Spleen (tissue), 11 donors: ENCODE results near the gene P2RX4. TPM values are rescaled to one million over a fixed set of nuclear protein-coding genes. Genes with fewer than 3 reads are reported as not detected.

Experiments
- DNase-seq: peaks from one replicate; pipeline ENCODE4 v3.0.0-alpha.2; 2020
- H3K27ac ChIP-seq, 8 donors: fragments of 200-600 bp; sonication (generic) in 7 of 8; 1 replicate in 4 of 8; 2 replicates in 4 of 8; pipeline versions ENCODE4 v1.5.0 to v1.8.0; 2016 to 2021; ENCODE audit warnings: inconsistent platforms in 4 of 8, mild to moderate bottlenecking in 4 of 8, moderate library complexity in 1 of 8
- H3K27me3 ChIP-seq, 7 donors: fragments of 200-600 bp; sonication (generic) in 6 of 7; replicated peaks in 1 of 7; 1 replicate in 4 of 7; 2 replicates in 3 of 7; pipeline versions ENCODE4 v1.5.0 to v1.8.0; 2016 to 2021; ENCODE audit warnings: inconsistent platforms in 3 of 7, mild to moderate bottlenecking in 1 of 7
- H3K36me3 ChIP-seq, 6 donors: fragments of 200-600 bp; sonication (generic) in 5 of 6; 1 replicate in 4 of 6; 2 replicates in 2 of 6; pipeline versions ENCODE4 v1.5.0 to v1.8.0; 2016 to 2021; ENCODE audit warnings: inconsistent platforms in 2 of 6
- H3K4me1 ChIP-seq, 6 donors: fragments of 200-600 bp; sonication (generic) in 5 of 6; 1 replicate in 3 of 6; 2 replicates in 3 of 6; pipeline versions ENCODE4 v1.5.0 to v1.8.0; 2016 to 2021; ENCODE audit warnings: inconsistent platforms in 3 of 6
- H3K4me3 ChIP-seq, 8 donors: fragments of 200-600 bp; sonication (generic) in 7 of 8; 1 replicate in 4 of 8; 2 replicates in 4 of 8; pipeline versions ENCODE4 v1.5.0 to v1.8.0; 2016 to 2021; ENCODE audit warnings: inconsistent platforms in 4 of 8, mild to moderate bottlenecking in 4 of 8, moderate library complexity in 2 of 8
- H3K9me3 ChIP-seq, 8 donors: fragments of 200-600 bp; sonication (generic) in 7 of 8; 1 replicate in 4 of 8; 2 replicates in 4 of 8; pipeline versions ENCODE4 v1.5.0 to v1.8.0; 2016 to 2021; ENCODE audit warnings: inconsistent platforms in 4 of 8
- CTCF ChIP-seq, 11 experiments: fragments of 200-600 bp in 7 of 11; fragments of 450-650 bp in 4 of 11; sonication (generic) in 4 of 11; IDR thresholded peaks in 8 of 11; conservative IDR thresholded peaks in 3 of 11; 1 replicate in 7 of 11; 2 replicates in 4 of 11; pipeline versions ENCODE4 v1.4.0 to v1.8.0; 2016 to 2021; ENCODE audit warnings: antibody characterized with exemption in 11 of 11, inconsistent platforms in 4 of 11, mild to moderate bottlenecking in 1 of 11
- POLR2A ChIP-seq, 3 donors: fragments of 450-650 bp; IDR thresholded peaks; one replicate each; pipeline ENCODE4 v1.5.1; 2017; ENCODE audit warnings: antibody characterized with exemption in 3 of 3, mild to moderate bottlenecking in 1 of 3
- POLR2AphosphoS5 ChIP-seq, 3 donors: sonication (generic); formaldehyde crosslinking; IDR thresholded peaks; one replicate each; pipeline ENCODE4 v1.5.1; 2017; ENCODE audit warnings: antibody characterized with exemption in 3 of 3
- WGBS, 5 donors: extraction: QIAGEN DNeasy Blood & Tissue Kit in 3 of 5; methylation state at CpG; one replicate each; pipeline versions ENCODE4 v1.1.5 to v1.1.7; 2013 to 2018; 5-methylcytosine and 5-hydroxymethylcytosine counted together
- intact Hi-C: fragments of 100-400 bp; cut with DNase I; formaldehyde crosslinking; loops from one replicate; pipeline ENCODE4 v1.15.0; 2023; ENCODE audit warnings: low total_unique reads
- polyA plus RNA-seq, 3 donors: library from polyadenylated mRNA; stranded (reverse); fragments of 200-250 nt; gene quantifications; one replicate each; pipeline ENCODE4 v1.2.1, GENCODE V29; 2013
- total RNA-seq, 7 donors: library from RNA; depleted of rRNA in 3 of 7; stranded (reverse); fragments of >200 nt in 3 of 7; fragmentation: NEBNext Ultra II Directional in 4 of 7; extraction: Animal tissue kit (Norgen Biotek cat#: 25700) in 4 of 7; gene quantifications; one replicate each; pipeline versions ENCODE4 v1.1.0 to v1.2.1, GENCODE V29; 2016 to 2021
- donor health status: healthy with polysubstance abuse.
- donor health status: DM: no; HTN: no; CAD: no; lungs with moderate emphysema.
- donor health status: DM: no; HTN: no; CAD: no.
- donor health status: Bipolar disorder and iron deficiency.
- donor health status: healthy.
- donor health status: DM: no; HTN: no; CAD: no.
- donor health status: DM: yes; HTN: yes; CAD: no.

P2RX4 gene
- total and polyA plus RNA-seq, 10 donors = 12.0 to 97.9 (median 34.8) TPM

- no peak for TF ChIP-seq POLR2A (IDR thresholded peaks at IDR 0.05)
- TF ChIP-seq CTCF (IDR thresholded peaks at IDR 0.05 in 8 of 11, conservative IDR thresholded peaks at IDR 0.05 in 3 of 11) = no peak
- TF ChIP-seq POLR2AphosphoS5 (IDR thresholded peaks at IDR 0.05) = no peak
- Histone ChIP-seq H3K4me3 (no peak overlapping the region), H3K27ac (no peak overlapping the region), H3K9me3 (no peaks in the 10 kb centered on the region), H3K4me1 (peaks cover 0 to 26% (median 15%) of the 10 kb centered on the region in 6 donors), H3K27me3 (no peaks in the 10 kb centered on the region), H3K36me3 (peaks cover 0 to 13% (median 11%) of the 10 kb centered on the region in 6 donors)
- 92 to 95% (median 94%) methylated on average over 9 of the region's 9 CpGs for WGBS, 5 donors
- no peak for DNase-seq
- intact Hi-C loops = no loop called here
These were observed 20.8 kb upstream of the P2RX4 start for GRCh38 chr12:121189131-121189530.

DNA sequence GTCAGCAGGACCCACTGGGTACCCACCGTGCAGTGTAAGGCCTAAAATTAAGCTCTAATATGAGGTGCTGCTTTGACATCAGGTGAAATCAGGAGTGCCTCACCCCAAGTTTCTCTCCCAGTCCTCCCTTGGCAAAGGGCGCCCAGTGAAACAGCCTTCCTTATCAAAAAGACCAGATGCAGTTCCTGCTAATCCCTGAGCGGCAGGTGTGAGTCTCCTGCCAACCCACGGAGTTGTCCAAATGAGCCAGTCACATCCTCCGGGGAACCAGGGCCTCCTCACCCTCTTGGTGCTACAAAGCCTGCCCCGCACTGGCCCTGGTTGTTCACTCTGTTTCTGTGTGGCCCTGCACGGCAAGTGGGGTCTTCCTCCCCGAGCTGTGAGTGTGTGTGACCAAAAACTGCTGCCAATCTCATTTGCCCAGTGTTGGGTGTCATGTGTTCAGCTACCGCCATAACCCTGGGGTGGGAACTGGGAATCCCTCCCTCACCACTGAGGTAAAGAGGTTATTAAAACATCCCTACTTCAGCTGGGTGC, 20.2 kb upstream of the P2RX4 start:
- Histone ChIP-seq H3K4me1 (peaks cover 0 to 24% (median 15%) of the 10 kb centered on the region in 6 donors), H3K4me3 (no peak overlapping the region), H3K9me3 (no peaks in the 10 kb centered on the region), H3K27me3 (no peaks in the 10 kb centered on the region), H3K36me3 (peaks cover 0 to 8% (median 6%) of the 10 kb centered on the region in 6 donors), H3K27ac (peak overlapping the region in 5 of 8 donors; percentile 33 to 66 (median 60))
- 81 to 86% (median 84%) methylated on average over 8 to 9 of the region's 9 CpGs for WGBS, 5 donors
- DNase-seq = no peak
- TF ChIP-seq CTCF (IDR thresholded peaks at IDR 0.05 in 8 of 11, conservative IDR thresholded peaks at IDR 0.05 in 3 of 11) = no peak
- no peak for TF ChIP-seq POLR2AphosphoS5 (IDR thresholded peaks at IDR 0.05)
- no peak for TF ChIP-seq POLR2A (IDR thresholded peaks at IDR 0.05)
- intact Hi-C loops = no loop called here

DNA sequence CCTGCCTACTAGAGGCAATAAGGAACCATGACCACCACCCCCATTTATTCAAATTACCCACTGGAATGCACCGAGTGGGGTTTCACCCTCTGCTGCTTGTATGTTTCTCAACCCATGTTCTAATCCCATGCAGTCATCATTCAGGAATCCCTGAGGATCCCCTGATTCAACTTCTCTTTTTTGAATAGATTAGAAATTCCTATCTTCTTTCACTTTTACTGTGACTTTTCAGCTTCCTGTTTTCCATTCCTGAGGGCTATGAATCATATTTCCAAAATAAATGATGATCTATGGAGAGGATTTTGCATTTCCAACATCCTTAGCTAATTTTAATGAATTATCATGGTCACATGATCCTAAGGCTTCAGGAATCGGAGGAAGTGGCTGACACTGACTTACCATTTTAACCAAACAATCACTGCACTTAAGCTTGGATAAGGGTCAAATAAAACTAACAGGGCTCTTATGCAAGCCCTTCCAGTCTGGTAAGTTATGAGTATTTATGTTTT, 19.4 kb upstream of the P2RX4 start:
- peak overlapping the region in 7 of 8 donors; percentile 13 to 74 (median 65) for H3K27ac ChIP-seq
- 34 to 50% (median 39%) methylated on average over 2 of the region's 2 CpGs for WGBS, 5 donors
- H3K27me3 ChIP-seq = no peaks in the 10 kb centered on the region
- intact Hi-C loops = no loop called here
- TF ChIP-seq POLR2AphosphoS5 (IDR thresholded peaks at IDR 0.05) (no peak), CTCF (IDR thresholded peaks at IDR 0.05 in 8 of 11, conservative IDR thresholded peaks at IDR 0.05 in 3 of 11) (no peak), POLR2A (IDR thresholded peaks at IDR 0.05) (no peak)
- no peaks in the 10 kb centered on the region for H3K9me3 ChIP-seq
- DNase-seq = no peak
- H3K36me3 ChIP-seq = no peaks in the 10 kb centered on the region
- no peak overlapping the region for H3K4me3 ChIP-seq
- peaks cover 0 to 15% (median 11%) of the 10 kb centered on the region in 6 donors for H3K4me1 ChIP-seq

DNA sequence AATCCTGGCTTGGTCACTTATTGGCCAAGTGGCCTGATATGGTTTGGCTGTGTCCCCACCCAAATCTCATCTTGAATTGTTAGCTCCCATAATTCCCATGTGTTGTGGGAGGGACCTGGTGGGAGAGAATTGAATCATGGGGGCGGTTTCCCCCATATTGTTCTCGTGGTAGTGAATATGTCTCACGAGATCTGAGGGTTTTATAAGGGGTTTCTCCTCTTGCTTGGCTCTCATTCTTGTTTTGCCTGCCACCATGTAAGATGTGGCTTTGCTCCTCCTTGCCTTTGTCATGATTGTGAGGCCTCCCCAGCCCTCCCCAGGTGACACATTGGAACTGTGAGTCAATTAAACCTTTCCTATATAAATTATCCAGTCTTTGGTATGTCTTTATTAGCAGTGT, 18.8 kb upstream of the P2RX4 start:
- intact Hi-C loops = no loop called here
- DNase-seq = no peak
- Histone ChIP-seq H3K36me3 (no peaks in the 10 kb centered on the region), H3K27ac (peak overlapping the region in 7 of 8 donors; percentile 13 to 74 (median 65)), H3K27me3 (no peaks in the 10 kb centered on the region), H3K4me3 (no peak overlapping the region), H3K4me1 (peaks cover 0 to 13% (median 9%) of the 10 kb centered on the region in 6 donors), H3K9me3 (no peaks in the 10 kb centered on the region)
- TF ChIP-seq POLR2AphosphoS5 (IDR thresholded peaks at IDR 0.05) (no peak), POLR2A (IDR thresholded peaks at IDR 0.05) (no peak), CTCF (IDR thresholded peaks at IDR 0.05 in 8 of 11, conservative IDR thresholded peaks at IDR 0.05 in 3 of 11) (no peak)
- WGBS, 5 donors = 58 to 93% (median 91%) methylated on average over 3 of the region's 3 CpGs
